Choroid plexus epithelial cell (primary cell): ENCODE results near the gene SLC29A1.

Experiments used
- DNase-seq: peaks from one replicate; pipeline ENCODE4 v3.0.0-alpha.2; 2010; ENCODE audit warnings: low read depth
- H3K4me3 ChIP-seq: 2 replicates; pipeline ENCODE4 v1.5.1; 2011; ENCODE audit warnings: low read depth, mild to moderate bottlenecking, control low read depth, low read length, moderate library complexity
- TF ChIP-seq, protein P1 (sequence below): conservative IDR thresholded peaks from 2 replicates; pipeline ENCODE4 v1.5.1; 2011; ENCODE audit warnings: low read depth, mild to moderate bottlenecking, control low read depth, inconsistent platforms, low read length, moderate library complexity

Gene SLC29A1

DNA sequence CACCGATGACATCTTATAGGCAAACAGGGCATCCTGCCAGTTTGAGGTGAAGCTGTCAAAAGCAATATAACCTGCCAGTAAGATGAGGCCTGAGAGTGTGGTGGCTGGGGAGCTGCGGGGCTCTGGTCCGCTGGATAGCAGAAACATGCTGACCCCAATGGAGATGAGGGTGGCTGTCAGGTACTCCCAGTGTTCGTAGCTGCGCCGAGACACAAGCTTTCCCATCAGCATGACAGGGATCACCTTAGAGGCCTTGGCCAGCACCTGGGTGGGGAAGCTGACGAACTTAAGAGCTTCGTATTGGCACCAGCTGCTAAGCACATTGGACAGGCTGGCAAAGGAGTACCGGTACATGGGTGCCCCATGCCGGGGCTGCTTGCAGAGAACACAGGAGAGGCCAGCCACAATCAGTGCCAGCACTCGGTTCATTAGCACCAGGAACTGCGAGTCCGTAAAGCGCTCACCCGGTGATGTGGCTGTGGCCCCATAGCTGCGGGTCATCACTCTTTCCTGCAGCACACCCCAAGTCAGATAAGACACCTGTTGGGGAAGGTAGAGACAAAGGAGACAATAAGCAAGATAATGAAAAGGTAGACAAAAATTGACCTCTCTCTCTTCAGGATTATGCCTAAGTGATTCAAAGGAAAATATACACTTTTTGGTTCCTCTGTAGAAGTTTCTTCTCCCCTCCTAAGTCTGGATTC lies 31.9 kb downstream of the SLC29A1 start:
- TF ChIP-seq, protein P1, sequence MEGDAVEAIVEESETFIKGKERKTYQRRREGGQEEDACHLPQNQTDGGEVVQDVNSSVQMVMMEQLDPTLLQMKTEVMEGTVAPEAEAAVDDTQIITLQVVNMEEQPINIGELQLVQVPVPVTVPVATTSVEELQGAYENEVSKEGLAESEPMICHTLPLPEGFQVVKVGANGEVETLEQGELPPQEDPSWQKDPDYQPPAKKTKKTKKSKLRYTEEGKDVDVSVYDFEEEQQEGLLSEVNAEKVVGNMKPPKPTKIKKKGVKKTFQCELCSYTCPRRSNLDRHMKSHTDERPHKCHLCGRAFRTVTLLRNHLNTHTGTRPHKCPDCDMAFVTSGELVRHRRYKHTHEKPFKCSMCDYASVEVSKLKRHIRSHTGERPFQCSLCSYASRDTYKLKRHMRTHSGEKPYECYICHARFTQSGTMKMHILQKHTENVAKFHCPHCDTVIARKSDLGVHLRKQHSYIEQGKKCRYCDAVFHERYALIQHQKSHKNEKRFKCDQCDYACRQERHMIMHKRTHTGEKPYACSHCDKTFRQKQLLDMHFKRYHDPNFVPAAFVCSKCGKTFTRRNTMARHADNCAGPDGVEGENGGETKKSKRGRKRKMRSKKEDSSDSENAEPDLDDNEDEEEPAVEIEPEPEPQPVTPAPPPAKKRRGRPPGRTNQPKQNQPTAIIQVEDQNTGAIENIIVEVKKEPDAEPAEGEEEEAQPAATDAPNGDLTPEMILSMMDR, result no peak
- no peak for DNase-seq
- peak overlapping the region; percentile 90 for H3K4me3 ChIP-seq

DNA sequence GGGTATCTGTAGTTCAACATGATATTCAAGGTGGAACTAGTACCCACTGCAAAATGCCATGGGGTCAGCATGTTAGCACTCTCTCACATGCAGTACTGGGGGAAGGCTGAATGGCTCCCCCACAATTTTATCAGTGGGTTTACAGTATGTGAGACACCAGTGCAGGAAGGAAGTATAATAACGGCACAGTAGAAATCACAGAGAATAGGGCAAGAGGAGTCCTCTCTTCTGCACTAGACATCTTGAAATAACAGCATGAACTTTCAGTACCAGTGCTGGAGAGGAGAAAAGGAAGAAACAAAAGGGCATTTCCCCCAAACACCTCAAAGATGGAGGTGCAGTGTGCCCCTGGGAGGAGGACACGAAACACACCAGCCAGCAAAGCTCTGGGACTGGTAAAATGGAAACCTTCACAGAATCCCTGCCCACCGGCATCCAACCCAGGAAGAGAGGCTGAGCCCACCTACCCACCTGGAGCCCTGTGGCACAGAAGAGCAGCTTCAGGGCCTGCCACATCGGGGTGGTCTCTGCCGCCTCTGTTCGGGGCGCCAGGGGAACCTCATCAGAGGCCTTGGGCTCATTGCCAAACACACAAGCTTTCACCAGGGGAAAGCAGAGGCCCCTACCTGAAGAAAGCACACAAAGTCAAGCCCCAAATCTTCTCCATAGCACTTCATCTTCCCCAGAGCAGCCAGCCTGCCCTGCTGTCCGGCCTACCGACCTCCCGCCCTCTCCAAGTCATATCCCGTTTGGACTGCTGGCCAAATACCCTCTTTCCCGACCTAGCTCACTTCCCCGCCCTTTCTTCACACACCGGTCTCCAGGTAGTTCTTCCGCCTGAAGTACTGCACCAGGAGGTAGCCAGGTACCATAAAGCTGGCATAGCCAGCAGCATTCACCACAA lies 32.7 kb downstream of the SLC29A1 start:
- DNase-seq, result no peak
- TF ChIP-seq, protein P1, result no peak
- H3K4me3 ChIP-seq, result peak overlapping the region; percentile 90

DNA sequence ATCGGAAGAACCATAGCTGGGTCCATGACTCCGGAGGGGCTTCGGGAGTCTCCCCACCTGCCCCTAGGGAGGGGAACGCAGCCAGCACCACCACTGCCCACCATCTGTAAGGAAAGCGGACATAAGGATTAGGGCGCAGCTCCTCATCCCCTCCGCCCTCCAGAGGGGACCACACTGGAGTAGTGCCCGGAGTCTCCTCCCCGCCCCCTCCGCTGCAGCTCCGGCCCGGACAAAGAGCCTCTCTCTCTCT lies 33.3 kb downstream of the SLC29A1 start:
- DNase-seq, result no peak
- peak overlapping the region; percentile 90 for H3K4me3 ChIP-seq
- TF ChIP-seq, protein P1, result no peak

DNA sequence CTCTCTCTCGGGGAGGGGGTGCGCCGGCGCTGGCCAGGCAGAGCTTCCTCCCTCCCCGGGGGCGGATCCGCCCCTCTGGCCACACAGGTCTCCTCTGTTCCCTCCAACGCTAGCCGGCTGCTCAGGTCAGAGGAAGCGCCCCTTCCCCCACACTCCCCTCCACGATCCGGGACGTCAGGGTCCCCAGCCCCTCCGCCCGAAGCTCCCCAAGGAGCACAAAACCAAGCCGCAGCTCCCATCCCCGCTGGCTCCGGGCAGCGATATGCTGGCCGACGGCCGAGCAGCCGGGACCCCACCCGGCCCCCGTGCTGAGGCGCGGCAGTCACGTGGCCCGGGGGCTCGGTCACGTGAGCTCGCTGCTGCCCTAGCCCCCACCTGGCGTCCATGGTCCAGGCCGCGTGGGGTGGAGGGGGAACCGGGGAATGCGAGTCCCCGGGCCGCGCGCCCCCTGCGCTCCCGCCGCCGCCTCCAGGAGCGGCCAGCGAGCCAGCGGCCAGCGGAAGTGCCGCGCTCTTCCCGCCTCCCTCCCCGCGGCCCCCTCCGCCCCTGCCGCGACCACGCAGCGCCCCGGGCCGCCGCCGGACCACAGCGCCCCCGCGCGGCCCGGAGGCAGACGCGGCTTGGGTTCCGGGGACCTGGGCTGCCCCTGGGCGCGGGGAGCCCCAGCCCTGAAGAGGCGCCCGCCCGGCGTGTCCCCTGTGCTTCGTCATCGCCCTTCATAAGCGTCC lies 33.8 kb downstream of the SLC29A1 start, which contains the start of gene SLC35B2:
Gene SLC35B2, minus strand, starts transcription at position 504 of the 728 bp plus-strand sequence. Its CDS starts 118 bp downstream, at position 386.
- DNase-seq, result peak; percentile 79
- TF ChIP-seq, protein P1, result peak; percentile 43
- peak within 1 kb of the TSS; percentile 90 for H3K4me3 ChIP-seq

DNA sequence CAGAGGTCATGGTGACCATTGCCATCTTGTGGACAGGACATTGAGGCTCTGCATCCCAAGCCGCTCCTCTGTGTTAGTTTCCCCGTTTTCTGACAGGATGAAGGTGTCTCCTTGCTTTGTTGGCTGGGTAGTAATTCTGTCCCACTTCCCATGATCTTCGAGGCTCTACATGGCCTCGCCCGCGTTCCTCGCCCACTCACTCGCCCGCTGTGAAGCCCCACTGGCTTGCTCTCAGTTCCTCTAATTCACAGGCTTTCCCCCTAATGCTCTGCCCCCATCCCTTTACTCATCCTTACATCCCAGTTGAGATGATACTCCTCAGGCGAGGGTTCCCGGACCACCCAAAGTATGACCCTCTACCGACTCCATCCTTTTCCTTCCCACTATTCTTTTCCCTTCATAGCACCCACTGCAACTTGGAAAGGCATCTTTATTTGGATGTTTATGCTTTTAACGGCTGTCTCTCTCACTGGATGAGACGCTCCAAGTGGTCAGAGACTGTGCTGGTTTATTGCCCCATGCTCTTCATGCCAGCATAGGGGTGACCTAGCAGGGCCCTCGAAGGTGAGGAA lies 34.4 kb downstream of the SLC29A1 start:
- peak overlapping the region; percentile 90 for H3K4me3 ChIP-seq
- no peak for DNase-seq
- TF ChIP-seq, protein P1, result no peak

DNA sequence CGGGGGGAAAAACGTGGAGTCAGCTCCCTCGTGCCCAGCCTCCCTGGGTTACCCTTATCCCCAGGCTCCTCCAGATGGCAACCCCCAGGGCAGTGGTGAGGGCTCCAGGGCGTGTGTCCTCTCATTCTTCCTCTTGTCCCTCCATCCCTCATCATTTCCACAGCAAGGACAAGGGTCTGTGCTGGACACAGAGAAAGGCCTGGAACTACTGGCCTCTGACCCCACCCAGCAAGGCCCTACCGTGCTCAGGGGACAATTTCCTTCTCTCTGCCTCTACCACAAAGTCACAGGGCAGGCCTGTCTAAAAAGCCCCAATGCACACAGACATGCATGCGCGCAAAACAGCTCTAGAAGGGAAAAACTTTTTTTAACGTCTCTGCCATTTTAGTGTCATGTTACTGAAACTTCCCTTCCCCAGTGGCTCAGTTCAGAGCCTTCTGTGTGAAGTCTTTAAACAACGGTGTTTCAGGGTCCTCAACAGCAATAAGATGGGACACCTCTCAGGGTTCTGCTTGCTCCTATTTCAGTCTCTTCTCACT lies 35.0 kb downstream of the SLC29A1 start:
- no peak for DNase-seq
- H3K4me3 ChIP-seq, result no peak overlapping the region
- TF ChIP-seq, protein P1, result no peak
